CD4-positive, CD25-positive, alpha-beta regulatory T cell (primary cell): ENCODE results near the gene CFAP299. TPM values are rescaled to one million over a fixed set of nuclear protein-coding genes. Genes with fewer than 3 reads are reported as not detected.

Experiments used
- polyA plus RNA-seq, 4 donors: library from polyadenylated mRNA; unstranded; fragments of 300-500 nt; fragmentation: Illumina TruSeq; gene quantifications; one replicate each; pipeline ENCODE4 v1.2.3, GENCODE V29; 2021
- total RNA-seq: library from RNA; stranded (reverse); gene quantifications from one replicate; pipeline ENCODE4 v1.2.3, GENCODE V29; 2022

CFAP299 gene
- total and polyA plus RNA-seq, 5 donors from 2014 or later = not detected

Other genes starting within 250 kb of the CFAP299 start
- 31.7 TPM for gene PRDM8, start 138.2 kb upstream of the CFAP299 start, total RNA-seq
- gene PRDM8, start 138.2 kb upstream of the CFAP299 start, polyA plus RNA-seq = 1 to 10 TPM; 2.0 to 4.7 (median 3.6) TPM
- gene FGF5, start 69.1 kb upstream of the CFAP299 start, total RNA-seq = not detected
- gene FGF5, start 69.1 kb upstream of the CFAP299 start, polyA plus RNA-seq = not detected